H1 (cell line): Measurements from ENCODE around the gene FOXO1. TPM values are rescaled to one million over a fixed set of nuclear protein-coding genes. Genes with fewer than 3 reads are reported as not detected.

Source experiments
- CHD7 ChIP-seq: fragments of 300-600 bp; sonication (generic); IDR thresholded peaks from 2 replicates; pipeline ENCODE4 v1.7.1; 2012; ENCODE audit warnings: low read length, moderate library complexity, mild to moderate bottlenecking, inconsistent platforms; ENCODE audit not compliant: insufficient replicate concordance
- HDAC2 ChIP-seq, 2 experiments: fragments of 300-600 bp in 1 of 2; sonication (generic) in 1 of 2; IDR thresholded peaks; 2 replicates each; pipeline ENCODE4 v1.6.1; 2011 to 2012; ENCODE audit warnings: low read depth in 2 of 2, low read length in 2 of 2, mild to moderate bottlenecking in 2 of 2, moderate library complexity in 2 of 2, borderline replicate concordance in 1 of 2, inconsistent platforms in 1 of 2
- KDM5A ChIP-seq: fragments of 200-600 bp; IDR thresholded peaks from 2 replicates; pipeline ENCODE4 v1.7.1; 2012; ENCODE audit warnings: mild to moderate bottlenecking, low read length, inconsistent platforms, mixed read lengths
- POU5F1 ChIP-seq: IDR thresholded peaks from 2 replicates; pipeline ENCODE4 v1.6.1; 2011; ENCODE audit warnings: low read depth, mild to moderate bottlenecking, low read length, moderate library complexity
- RNF2 ChIP-seq: fragments of 200-900, 300-1000 bp; sonication (generic); IDR thresholded peaks from 2 replicates; pipeline ENCODE4 v1.7.1; 2016; ENCODE audit warnings: borderline replicate concordance, low read depth, mild to moderate bottlenecking, antibody characterized with exemption, low read length; ENCODE audit not compliant: poor library complexity, severe bottlenecking; ENCODE audit errors: missing control alignments
- SIN3A ChIP-seq, 2 experiments: IDR thresholded peaks in 1 of 2; conservative IDR thresholded peaks in 1 of 2; 2 replicates each; pipeline ENCODE4 v1.6.1; 2011 to 2012; ENCODE audit warnings: low read length in 2 of 2, improper control_type of control experiment in 1 of 2, low read depth in 1 of 2, mild to moderate bottlenecking in 1 of 2
- SIRT6 ChIP-seq: IDR thresholded peaks from one replicate; pipeline ENCODE4 v1.7.1; 2012; ENCODE audit warnings: low read length, inconsistent platforms
- SUZ12 ChIP-seq: fragments of 200-600 bp; sonication (generic); IDR thresholded peaks from 2 replicates; pipeline ENCODE4 v1.6.1; 2012; ENCODE audit warnings: mild to moderate bottlenecking, inconsistent platforms, low read length, moderate library complexity, mixed read lengths
- TAF7 ChIP-seq: optimal IDR thresholded peaks from 2 replicates; pipeline ENCODE3; 2011; ENCODE audit warnings: low read depth, mild to moderate bottlenecking, inconsistent platforms, low read length, moderate library complexity, borderline replicate concordance
- polyA plus RNA-seq, 7 experiments: library from polyadenylated mRNA; depleted of rRNA in 3 of 7; stranded (reverse) in 5 of 7; unstranded in 2 of 7; fragments of >200 nt in 5 of 7; fragments of 200-250 nt in 2 of 7; gene quantifications; 1 replicate in 5 of 7; 2 replicates in 1 of 7; 4 replicates in 1 of 7; pipeline versions ENCODE4 v1.2.1 to v1.2.3, GENCODE V29; 2011 to 2013; ENCODE audit warnings: missing spikeins in 2 of 7, mixed read lengths in 2 of 7
- total RNA-seq: library from RNA; stranded (reverse); fragmentation: NEBNext Ultra II Directional; extraction: Animal tissue kit (Norgen Biotek cat#: 25700); gene quantifications from 2 replicates; pipeline ENCODE4 v1.2.1, GENCODE V29; 2021

FOXO1 gene
- total and polyA plus RNA-seq, 2 of the 8 experiments (the other 6 are each of a cell fraction or from before 2014, with no cell fraction given), result 35.3 to 56.9 TPM

GRCh38 chr13:40539576-40540327, 126.7 kb downstream of the FOXO1 start (continued):
- TF ChIP-seq CHD7 (no peak), HDAC2 (IDR thresholded peaks at IDR 0.05; ENCODE audit: borderline replicate concordance in 1 of 2, low read depth in 2 of 2, low read length in 2 of 2) (no peak), POU5F1 (no peak), TAF7 (no peak), SIRT6 (no peak), SIN3A (conservative IDR thresholded peaks at IDR 0.05 in 1 of 2, IDR thresholded peaks at IDR 0.05 in 1 of 2; ENCODE audit: low read depth in 1 of 2, low read length in 2 of 2) (no peak), RNF2 (no peak), KDM5A (no peak), SUZ12 (no peak)
